Femur (tissue), 1 donor: ENCODE data around the gene OR52A5.

ENCODE experiments used
- DNase-seq: peaks from one replicate; pipeline ENCODE4 v3.0.0-alpha.2; 2017

Gene OR52A5

GRCh38 chr11:5107285-5107684, 30.9 kb downstream of the OR52A5 start:
- no peak for DNase-seq

- no peak for DNase-seq
These were observed 35.1 kb downstream of the OR52A5 start for GRCh38 chr11:5103066-5103465.

GRCh38 chr11:5102246-5102645, 35.9 kb downstream of the OR52A5 start:
- DNase-seq = no peak

GRCh38 chr11:5096011-5096410, 42.1 kb downstream of the OR52A5 start:
- DNase-seq = no peak

GRCh38 chr11:5092821-5093585, 45.2 kb downstream of the OR52A5 start:
- no peak for DNase-seq

GRCh38 chr11:5090668-5091067, 47.5 kb downstream of the OR52A5 start:
- no peak for DNase-seq

- no peak for DNase-seq
These were observed 49.6 kb downstream of the OR52A5 start for GRCh38 chr11:5088556-5088955.

GRCh38 chr11:5083602-5084001, 54.6 kb downstream of the OR52A5 start:
- DNase-seq = no peak

GRCh38 chr11:5081405-5081804, 56.8 kb downstream of the OR52A5 start:
- DNase-seq = no peak
